IPS-18a (cell line): ENCODE measurements around the gene UFD1.

ENCODE experiments used
- H3K27ac ChIP-seq: one replicate; pipeline ENCODE4 v1.5.1; 2013; ENCODE audit warnings: low read length
- H3K27me3 ChIP-seq: one replicate; pipeline ENCODE4 v1.6.1; 2013; ENCODE audit warnings: mild to moderate bottlenecking, low read length; ENCODE audit not compliant: control insufficient read depth, insufficient read depth
- H3K36me3 ChIP-seq: one replicate; pipeline ENCODE4 v1.6.1; 2013; ENCODE audit warnings: low read depth, low read length; ENCODE audit not compliant: control insufficient read depth
- H3K4me1 ChIP-seq: one replicate; pipeline ENCODE4 v1.6.1; 2013; ENCODE audit warnings: low read depth, low read length; ENCODE audit not compliant: control insufficient read depth
- H3K4me3 ChIP-seq: one replicate; pipeline ENCODE4 v1.5.1; 2013; ENCODE audit warnings: low read length
- H3K9ac ChIP-seq: one replicate; pipeline ENCODE4 v1.6.1; 2013; ENCODE audit warnings: mild to moderate bottlenecking, low read length, moderate library complexity
- H3K9me3 ChIP-seq: one replicate; pipeline ENCODE4 v1.6.1; 2013; ENCODE audit warnings: low read depth, low read length; ENCODE audit not compliant: control insufficient read depth

Gene UFD1

DNA sequence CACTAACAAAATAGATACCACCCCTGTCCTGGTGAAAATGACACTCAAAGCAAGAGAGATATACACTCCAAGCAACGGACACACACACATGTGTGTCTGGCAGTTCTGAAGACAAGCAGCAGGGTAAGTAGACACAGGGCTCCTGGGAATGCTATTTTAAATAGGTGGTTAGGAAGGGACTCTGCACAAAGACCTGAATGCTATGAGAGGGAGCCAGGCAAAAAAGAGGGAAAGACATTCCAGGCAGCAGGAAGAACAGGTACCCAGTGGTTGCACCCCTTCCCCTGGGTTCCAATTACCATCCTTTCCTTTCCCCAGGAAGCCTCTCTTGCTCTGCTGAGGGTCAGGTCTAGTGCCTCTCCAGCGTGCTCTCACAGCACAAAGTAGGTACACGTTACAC is 3.0 kb downstream of the UFD1 start:
- no peaks in the 10 kb centered on the region for H3K27me3 ChIP-seq
- no peaks in the 10 kb centered on the region for H3K9me3 ChIP-seq
- peaks cover 24% of the 10 kb centered on the region for H3K36me3 ChIP-seq
- H3K4me3 ChIP-seq, result no peak overlapping the region
- H3K27ac ChIP-seq, result no peak overlapping the region
- H3K4me1 ChIP-seq, result peaks cover 5% of the 10 kb centered on the region
- H3K9ac ChIP-seq, result no peak overlapping the region

DNA sequence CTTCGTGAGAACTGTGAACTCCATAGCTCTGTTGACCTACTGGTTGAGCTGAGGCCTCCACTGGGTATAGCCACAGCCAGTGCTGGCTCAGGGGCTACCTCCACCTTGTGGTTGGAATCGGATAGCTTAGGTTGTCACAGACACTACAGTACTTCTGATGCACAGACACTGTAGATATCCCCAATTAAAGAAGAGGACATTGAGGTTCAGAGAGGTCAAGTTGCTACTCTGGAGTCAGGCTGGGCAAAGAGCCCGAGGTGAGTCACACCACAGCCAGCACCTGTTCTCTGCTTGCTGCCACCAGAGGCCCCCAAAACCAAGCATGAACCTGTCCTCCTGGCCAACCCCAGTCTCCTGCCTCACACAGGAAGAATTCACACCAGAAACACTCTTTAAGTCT is 5.4 kb downstream of the UFD1 start:
- no peak overlapping the region for H3K9ac ChIP-seq
- peaks cover 5% of the 10 kb centered on the region for H3K4me1 ChIP-seq
- H3K27ac ChIP-seq, result no peak overlapping the region
- peaks cover 43% of the 10 kb centered on the region for H3K36me3 ChIP-seq
- H3K27me3 ChIP-seq, result no peaks in the 10 kb centered on the region
- no peak overlapping the region for H3K4me3 ChIP-seq
- H3K9me3 ChIP-seq, result no peaks in the 10 kb centered on the region

DNA sequence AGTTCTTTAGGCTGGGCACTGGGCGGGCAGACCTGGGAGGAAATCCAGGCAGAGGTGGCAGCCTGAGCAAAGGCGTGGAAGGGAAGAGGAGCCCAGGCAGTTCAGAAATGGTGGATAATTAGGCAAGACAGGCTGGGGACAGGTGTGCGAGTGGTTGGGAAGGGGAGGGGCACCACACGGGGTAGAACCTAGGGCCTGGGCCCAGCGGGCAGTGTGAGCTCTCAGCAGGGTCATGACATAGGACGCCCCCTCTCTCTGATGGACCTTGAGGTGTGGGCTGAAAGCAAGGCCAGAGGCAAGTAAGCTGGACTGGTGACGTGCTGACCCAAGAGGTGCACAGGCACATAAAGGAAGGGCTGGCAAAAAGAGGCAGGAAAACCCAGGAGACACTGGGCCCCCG is 6.8 kb downstream of the UFD1 start:
- H3K9me3 ChIP-seq, result no peaks in the 10 kb centered on the region
- H3K4me1 ChIP-seq, result no peaks in the 10 kb centered on the region
- H3K4me3 ChIP-seq, result no peak overlapping the region
- no peak overlapping the region for H3K27ac ChIP-seq
- no peaks in the 10 kb centered on the region for H3K27me3 ChIP-seq
- H3K9ac ChIP-seq, result no peak overlapping the region
- H3K36me3 ChIP-seq, result peaks cover 57% of the 10 kb centered on the region

DNA sequence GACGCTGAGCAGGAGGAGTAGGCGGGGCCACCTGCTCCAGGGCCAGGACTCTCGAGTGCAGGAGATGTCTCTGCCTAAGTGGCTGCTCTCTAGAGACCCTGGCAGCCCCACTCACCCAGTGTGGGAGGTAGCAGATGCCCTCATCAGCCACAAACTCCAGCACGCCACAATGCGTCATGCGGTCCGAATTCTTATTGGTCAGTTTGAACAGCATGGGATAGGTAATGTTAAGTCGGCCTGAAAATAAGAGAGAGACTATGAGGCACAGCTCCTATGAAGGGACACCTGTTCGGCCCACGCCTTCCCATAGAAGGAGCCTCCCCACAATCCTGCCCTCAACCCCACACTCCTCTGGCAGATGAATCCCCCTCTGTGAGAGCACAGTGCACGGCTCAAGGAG is 7.4 kb downstream of the UFD1 start:
- Histone ChIP-seq H3K27ac (no peak overlapping the region), H3K4me3 (no peak overlapping the region), H3K9ac (no peak overlapping the region), H3K4me1 (no peaks in the 10 kb centered on the region), H3K27me3 (no peaks in the 10 kb centered on the region), H3K36me3 (peaks cover 62% of the 10 kb centered on the region), H3K9me3 (no peaks in the 10 kb centered on the region)

DNA sequence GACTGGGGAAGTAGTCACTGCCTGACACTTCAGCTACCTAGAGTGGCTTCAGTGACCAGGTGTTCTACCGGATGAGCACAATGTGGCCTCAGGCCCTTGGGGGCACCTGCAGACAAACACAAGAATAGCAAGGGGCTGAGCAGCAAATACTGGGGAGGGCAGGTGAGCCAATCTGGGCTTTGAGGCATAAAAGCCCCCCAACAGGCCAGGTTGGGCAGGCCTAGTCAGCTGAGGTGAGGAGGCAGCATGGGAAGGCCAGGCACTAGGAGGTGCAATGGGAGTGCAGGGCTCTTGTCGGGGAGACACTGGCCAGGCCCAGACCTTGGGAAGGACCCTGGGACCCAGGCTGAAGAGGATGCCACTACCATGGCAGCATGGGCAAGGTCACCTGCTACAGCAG is 9.0 kb downstream of the UFD1 start:
- H3K36me3 ChIP-seq, result peaks cover 77% of the 10 kb centered on the region
- H3K9me3 ChIP-seq, result no peaks in the 10 kb centered on the region
- no peak overlapping the region for H3K9ac ChIP-seq

DNA sequence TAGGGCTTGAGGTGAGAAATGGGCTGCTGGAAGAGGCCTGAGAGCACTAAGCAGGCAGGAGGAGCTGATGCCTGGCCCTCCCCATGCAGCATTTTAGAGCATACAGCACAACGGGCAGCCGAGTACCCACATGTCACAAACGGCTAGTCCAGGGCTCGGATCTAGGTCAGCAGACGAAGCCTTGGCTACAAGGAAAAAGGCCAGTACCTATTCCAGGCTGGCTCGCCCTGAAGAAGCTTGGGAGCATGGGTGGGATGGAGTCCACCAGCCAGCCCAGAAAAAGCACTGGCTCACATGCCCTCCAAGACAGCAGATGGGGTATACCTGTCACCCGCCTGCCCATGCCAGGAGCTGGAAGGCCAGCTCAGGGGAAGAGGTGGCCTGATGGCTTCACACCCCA is 9.6 kb downstream of the UFD1 start:
- H3K27me3 ChIP-seq, result no peaks in the 10 kb centered on the region
- no peak overlapping the region for H3K27ac ChIP-seq
- H3K4me1 ChIP-seq, result no peaks in the 10 kb centered on the region
- no peak overlapping the region for H3K9ac ChIP-seq
- peaks cover 83% of the 10 kb centered on the region for H3K36me3 ChIP-seq
- H3K4me3 ChIP-seq, result no peak overlapping the region
- no peaks in the 10 kb centered on the region for H3K9me3 ChIP-seq

More for the DNA sequence above, 9.0 kb downstream of the UFD1 start:
- Histone ChIP-seq H3K27me3 (no peaks in the 10 kb centered on the region), H3K27ac (no peak overlapping the region), H3K4me3 (no peak overlapping the region), H3K4me1 (no peaks in the 10 kb centered on the region)

DNA sequence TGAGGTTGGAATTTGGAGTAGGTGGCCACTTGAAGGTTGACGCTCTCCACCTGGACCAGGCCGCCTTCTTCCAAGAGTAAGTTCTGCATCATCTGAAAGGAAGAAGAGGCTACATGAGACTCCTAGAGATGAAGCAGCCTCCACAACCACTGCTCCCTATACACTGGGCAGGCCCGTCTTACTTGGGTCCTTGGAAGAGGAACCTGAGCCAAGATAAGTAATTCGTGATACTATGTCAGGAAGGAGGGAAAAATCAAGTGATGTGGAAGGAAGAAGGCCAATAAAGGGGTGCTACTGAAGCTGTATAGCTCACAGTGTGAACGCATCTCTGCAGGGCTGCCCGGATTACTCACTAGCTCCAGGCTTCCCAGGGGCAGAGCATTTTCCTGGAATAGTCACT is 11.1 kb downstream of the UFD1 start:
- Histone ChIP-seq H3K36me3 (peaks cover 78% of the 10 kb centered on the region), H3K9me3 (no peaks in the 10 kb centered on the region), H3K4me1 (no peaks in the 10 kb centered on the region), H3K9ac (no peak overlapping the region), H3K4me3 (no peak overlapping the region), H3K27ac (no peak overlapping the region), H3K27me3 (no peaks in the 10 kb centered on the region)

DNA sequence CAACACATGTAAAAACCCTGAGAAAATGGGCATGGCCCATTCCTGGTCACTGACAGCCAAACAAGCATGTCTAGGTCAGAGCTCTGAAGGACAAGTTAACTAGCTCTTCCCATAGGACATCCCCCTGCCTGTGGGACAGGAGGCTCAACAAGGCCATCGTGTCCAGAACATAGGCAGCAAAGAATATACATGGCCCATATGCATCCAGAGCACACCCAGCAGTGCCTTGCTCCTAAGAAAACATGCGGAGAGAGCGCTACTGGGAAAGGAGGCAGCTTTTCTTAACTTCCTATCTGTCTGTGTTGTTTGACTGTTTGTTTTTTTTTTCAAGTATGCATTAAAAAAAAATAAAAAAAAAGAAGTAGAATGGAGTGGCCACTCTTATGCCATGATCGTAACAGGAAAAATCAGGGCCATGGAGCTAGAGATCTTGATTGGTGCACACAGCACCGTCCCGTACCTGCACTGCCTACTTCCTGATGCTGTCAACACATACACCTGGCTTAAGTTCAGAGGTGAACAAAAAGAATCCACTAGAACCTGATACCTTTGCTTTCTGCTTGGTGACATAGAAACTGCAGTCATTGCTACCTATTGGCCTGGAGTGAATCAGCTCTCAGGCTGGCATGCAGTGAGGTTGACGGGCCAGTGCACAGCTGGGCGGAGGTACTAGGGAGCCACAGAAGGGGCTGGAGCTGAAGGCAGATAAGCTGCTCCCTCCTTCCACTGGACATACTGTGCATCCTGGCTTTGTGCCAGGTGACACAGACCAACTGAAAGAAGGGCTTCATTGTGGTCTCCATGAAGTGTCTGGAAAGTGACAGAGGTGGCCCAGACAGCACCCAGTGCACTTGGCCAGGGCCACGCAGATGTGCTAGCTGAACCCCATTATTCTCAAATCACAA is 11.9 kb downstream of the UFD1 start:
- no peaks in the 10 kb centered on the region for H3K9me3 ChIP-seq
- no peak overlapping the region for H3K4me3 ChIP-seq
- no peaks in the 10 kb centered on the region for H3K27me3 ChIP-seq
- no peak overlapping the region for H3K27ac ChIP-seq
- no peaks in the 10 kb centered on the region for H3K4me1 ChIP-seq
- H3K36me3 ChIP-seq, result peaks cover 76% of the 10 kb centered on the region
- no peak overlapping the region for H3K9ac ChIP-seq

DNA sequence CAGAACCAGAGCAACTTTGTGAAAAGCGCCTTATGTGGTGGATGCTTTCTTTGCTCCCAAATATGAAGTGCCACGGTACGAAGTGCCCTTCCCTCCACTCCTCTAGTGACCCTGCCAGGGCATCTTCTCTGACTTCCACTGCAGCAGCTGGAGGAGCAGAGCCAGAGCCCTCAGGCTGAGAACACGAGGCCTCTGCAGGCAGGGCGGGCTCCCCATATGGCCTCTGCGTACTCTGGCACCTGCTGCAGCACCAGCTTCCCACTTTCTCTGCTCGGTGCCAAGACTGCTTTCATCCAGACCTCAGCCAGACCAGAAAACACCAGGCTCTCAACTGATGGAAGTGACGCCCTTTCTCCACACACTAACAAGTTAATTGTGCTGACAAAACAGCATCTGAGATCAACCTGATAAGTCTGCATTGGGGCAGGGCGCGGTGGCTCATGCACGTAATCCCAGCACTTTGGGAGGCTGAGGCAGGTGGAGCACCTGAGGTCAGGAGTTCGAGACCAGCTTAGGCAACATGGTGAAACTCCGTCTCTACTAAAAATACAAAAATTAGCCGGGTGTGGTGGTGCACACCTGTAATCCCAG is 12.8 kb downstream of the UFD1 start:
- peaks cover 76% of the 10 kb centered on the region for H3K36me3 ChIP-seq
- H3K9ac ChIP-seq, result no peak overlapping the region

DNA sequence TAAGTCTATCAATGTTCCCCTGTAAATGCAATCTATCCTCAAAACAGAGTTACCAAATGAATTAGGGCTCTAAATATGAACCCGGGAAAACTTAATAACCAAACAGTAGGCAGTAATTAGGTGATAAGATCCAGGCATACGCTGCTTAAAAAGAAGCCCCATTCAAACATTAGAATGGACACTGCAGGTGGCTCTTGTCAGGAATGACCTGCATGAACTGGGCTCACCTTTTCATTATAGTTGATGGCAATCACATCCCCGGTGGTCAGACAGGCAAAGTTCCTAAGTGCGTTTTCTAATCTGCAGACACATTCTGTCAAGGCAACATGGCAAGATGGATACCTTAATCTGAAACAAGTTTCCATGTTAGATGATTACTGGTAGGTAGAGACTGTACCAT is 14.0 kb downstream of the UFD1 start:
- no peak overlapping the region for H3K4me3 ChIP-seq
- H3K9me3 ChIP-seq, result no peaks in the 10 kb centered on the region
- no peak overlapping the region for H3K9ac ChIP-seq
- no peak overlapping the region for H3K27ac ChIP-seq
- no peaks in the 10 kb centered on the region for H3K4me1 ChIP-seq
- H3K27me3 ChIP-seq, result no peaks in the 10 kb centered on the region
- peaks cover 73% of the 10 kb centered on the region for H3K36me3 ChIP-seq

More for the DNA sequence above, 12.8 kb downstream of the UFD1 start:
- Histone ChIP-seq H3K4me1 (no peaks in the 10 kb centered on the region), H3K27ac (no peak overlapping the region), H3K27me3 (no peaks in the 10 kb centered on the region), H3K4me3 (no peak overlapping the region), H3K9me3 (no peaks in the 10 kb centered on the region)

DNA sequence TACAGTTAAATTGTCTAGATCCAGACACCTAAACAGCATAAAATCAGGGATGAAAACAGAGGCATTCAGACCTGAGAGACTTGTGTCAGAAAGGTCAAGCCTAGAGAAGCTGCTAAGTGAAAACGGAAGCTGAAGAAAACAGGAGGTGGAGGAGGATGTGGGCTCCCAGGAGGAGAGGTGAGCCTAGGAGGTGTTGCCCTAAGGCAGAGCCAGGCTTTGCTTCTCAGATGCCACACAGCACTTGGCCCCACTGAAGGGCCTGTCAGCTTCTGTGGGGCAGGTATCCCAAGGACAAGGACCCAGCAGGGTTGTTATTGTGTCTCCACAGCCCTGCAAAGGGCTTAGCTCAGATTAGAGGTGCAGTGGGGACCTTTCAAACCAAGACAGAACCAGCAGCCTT is 14.4 kb downstream of the UFD1 start:
- H3K4me1 ChIP-seq, result no peaks in the 10 kb centered on the region
- no peak overlapping the region for H3K27ac ChIP-seq
- no peak overlapping the region for H3K4me3 ChIP-seq
- no peak overlapping the region for H3K9ac ChIP-seq
- no peaks in the 10 kb centered on the region for H3K9me3 ChIP-seq
- H3K36me3 ChIP-seq, result peaks cover 69% of the 10 kb centered on the region
- no peaks in the 10 kb centered on the region for H3K27me3 ChIP-seq
